HG03457 (cell line): ENCODE data around the gene DNAJC9.

Experiments used
- ATAC-seq: cut with Tn5 transposase; IDR thresholded peaks from one replicate; pipeline ENCODE4 v1.9.1; 2021; ENCODE audit warnings: moderate number of reproducible peaks; ENCODE audit not compliant: unreplicated experiment

Gene DNAJC9

DNA sequence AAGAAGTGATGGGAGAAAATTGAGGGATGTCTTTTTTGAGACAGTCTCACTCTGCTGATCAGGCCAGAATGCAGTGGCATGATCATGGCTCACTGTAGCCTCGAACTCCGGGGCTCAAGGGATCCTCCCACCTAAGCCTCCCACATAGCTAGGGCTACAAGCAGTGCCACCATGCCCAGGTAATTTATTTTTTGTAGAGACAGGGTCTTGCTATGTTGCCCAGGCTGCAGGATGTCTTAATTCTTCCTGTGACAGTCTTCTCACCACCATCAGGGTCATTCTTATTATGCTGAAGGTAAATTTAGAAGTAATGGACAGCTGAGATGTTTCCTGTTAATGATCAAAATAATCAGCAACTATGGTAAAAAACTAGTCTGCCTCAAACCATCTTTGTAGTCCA is 7.1 kb downstream of the DNAJC9 start:
- no peak for ATAC-seq

DNA sequence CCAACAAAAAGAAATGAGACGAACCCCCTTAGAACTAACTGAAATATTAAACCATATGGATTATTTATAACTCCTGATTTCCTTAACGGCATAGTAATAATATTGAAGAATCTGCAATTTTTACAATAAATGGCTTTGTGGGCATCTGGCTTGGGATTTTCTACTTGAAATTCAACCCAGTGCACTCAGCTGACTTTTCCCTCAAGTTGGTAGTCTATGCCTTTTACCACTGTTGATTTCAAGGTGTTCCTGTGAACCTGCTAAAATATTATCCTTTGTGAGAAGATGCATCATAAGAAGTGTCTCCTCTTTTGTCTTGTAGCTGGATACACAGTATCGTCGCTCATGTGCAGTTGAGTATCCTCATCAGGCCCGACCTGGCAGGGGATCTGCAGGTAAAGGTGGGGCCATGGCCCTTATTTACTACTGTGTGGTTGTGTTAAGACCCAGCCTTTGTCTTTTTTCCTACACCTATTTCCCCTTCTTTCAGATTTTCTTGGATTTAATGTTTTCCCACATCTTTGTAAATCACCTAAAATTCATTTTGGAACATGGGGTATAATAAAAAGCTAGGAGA is 8.0 kb downstream of the DNAJC9 start:
- ATAC-seq: no peak

DNA sequence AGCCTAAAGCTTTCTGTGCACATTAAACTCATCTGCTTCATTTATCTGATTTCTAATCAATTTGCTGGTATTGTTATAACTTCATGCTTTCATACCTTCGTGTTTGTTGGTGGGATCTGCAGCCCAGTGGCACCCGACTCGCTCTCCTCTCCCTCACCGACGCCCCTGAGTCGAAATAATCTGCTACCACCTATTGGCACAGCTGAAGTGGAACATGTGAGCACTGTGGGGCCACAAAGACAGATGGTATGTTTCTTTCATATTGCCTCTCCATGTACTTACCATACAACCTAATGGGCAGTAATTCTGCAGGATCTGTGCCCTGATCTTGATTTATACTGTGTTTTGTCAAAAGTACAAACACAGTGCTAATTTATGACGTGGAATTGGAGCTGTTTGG is 12.4 kb downstream of the DNAJC9 start:
- ATAC-seq: no peak

DNA sequence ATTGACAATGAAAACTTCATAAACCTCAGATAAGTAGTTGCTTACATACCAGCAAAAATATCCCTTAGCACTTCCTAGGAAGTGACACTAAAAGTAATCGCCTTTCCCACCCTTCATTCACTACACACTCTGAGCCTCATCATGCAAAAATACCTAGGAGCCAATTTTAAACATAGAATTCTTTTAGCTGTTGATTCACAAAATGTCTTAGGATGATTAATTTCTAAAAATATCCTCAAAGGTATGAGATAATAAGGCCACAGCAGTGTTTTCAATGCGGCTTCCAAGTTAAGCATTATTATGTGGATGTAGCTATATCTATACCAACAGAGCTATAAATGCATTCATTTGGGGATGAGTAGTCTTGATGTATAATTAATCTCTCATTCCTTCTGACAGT is 13.2 kb downstream of the DNAJC9 start:
- ATAC-seq: no peak

DNA sequence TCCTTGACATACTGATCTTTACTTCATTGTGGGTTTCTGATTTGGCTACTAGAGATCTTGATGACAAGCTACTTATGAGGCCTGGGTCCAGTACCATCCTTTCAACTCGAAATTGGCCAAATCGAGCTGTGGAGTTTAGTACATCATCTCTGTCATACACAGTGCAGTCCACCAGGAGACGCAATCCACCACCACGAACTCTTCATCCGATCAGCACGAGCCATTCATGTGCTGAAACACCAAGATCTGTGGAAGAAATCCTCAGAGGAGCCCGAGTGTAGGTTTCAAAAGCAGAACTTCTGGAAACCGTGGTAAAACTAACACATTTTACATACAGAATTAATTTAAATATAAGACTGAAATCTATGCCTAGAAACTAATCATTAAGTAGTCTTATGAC is 14.2 kb downstream of the DNAJC9 start:
- ATAC-seq: no peak

DNA sequence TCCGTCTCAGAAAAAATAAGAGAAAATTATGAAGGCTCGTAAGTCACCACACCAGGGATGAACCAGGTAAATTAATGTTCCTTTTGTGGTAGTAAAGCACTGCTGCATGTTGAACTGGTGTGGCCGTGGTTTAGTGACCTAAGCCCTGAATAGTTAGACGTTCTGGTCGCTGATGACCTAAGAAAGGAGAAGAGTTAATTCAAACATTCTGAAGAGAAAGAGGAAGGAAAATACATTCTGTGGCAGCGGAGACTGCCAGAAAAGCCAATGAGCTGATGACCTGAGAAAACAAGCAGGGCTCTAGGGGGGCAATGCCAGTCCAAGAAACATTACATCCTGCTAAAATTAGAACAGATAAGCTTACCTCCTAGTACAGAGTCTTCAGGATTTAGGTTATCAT is 17.5 kb downstream of the DNAJC9 start:
- ATAC-seq: no peak

DNA sequence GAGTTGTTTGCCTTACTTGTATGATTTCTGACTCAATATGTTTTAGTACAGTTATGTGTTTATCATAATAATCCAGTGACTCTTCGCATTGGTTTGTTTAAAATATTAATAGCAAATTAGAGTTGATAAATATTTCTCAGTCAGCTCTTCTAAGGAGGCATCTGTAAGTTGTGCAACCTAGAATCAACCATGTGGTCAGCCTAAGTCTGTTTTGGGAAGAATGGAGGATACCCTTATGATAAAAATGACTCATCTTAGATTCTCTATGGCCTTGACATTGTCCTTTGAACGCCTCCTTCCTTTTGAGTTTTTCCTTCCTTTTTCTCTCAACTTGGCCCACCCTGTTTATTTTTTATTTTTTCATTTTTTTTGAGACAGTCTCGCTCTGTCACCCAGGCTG is 18.8 kb downstream of the DNAJC9 start:
- no peak for ATAC-seq

DNA sequence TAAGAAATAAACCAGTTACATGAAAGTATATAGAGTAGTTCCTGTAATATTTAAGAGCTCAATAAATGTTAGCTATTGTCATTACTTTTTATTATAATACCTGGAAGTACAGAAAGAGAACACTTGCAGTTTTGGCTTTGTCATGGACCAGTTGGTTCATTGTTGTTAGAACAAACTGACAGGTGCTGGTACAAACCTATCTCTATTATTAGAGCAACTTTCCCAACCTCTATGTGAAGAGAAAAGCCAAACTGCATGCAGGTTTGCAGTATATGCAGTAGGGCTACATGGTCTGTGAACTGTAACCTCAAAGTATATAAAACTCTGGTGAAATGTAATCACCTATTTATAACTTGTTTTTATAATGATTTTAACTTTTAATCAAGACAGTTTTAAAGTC is 20.4 kb downstream of the DNAJC9 start:
- ATAC-seq: no peak

DNA sequence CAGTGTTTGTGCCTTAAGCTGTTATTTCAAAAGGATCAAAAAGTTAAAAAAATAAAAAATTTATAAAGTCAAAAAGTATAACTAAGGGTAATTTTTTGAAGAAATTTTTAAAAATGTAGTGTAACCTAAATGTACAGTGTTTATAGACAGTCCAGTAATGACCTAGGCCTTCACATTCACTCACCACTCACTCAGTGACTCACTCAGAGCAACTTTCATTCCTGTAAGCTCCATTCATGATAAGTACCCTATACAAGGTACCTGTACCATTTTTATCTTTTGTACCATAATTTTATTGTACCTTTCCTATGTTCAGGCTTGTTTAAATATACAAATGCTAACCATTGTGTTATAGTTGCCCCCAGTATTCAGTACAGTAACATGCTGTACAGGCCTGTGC is 21.5 kb downstream of the DNAJC9 start:
- no peak for ATAC-seq

DNA sequence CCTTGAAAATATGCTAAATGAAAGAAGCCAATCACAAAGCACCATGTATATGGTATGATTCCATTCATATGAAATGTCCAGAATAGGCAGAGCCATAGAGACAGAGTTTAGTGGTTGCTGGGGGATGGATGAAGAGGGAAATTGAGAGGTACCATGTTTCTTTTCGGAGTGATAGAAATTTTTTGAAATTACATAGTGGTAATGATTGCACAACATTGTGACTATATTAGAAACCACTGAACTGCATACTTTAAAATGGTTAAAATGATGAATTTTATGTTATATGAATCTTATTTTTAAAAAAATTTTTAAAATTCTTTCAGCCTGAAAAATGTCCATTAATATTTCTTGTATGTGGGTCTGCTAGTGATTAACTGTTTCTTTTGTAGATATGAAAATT is 26.1 kb downstream of the DNAJC9 start:
- no peak for ATAC-seq

DNA sequence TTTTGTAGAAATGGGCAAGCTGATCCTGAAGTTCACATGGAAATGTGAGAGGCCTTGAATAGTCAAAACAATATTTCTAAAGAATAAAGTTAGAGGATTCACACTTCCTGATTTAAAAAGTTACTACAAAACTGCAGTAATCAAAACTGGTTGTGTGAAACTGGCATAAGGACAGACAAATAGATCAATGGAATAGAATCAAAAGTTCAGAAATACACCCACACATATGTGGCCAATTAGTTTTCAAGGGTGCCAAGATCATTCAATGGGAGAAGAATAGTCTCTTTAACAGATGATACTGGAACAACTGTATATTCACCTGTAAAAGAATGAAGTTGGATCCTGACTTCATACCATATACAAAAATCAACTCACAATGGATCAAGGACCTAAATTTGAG is 27.7 kb downstream of the DNAJC9 start:
- ATAC-seq: no peak

DNA sequence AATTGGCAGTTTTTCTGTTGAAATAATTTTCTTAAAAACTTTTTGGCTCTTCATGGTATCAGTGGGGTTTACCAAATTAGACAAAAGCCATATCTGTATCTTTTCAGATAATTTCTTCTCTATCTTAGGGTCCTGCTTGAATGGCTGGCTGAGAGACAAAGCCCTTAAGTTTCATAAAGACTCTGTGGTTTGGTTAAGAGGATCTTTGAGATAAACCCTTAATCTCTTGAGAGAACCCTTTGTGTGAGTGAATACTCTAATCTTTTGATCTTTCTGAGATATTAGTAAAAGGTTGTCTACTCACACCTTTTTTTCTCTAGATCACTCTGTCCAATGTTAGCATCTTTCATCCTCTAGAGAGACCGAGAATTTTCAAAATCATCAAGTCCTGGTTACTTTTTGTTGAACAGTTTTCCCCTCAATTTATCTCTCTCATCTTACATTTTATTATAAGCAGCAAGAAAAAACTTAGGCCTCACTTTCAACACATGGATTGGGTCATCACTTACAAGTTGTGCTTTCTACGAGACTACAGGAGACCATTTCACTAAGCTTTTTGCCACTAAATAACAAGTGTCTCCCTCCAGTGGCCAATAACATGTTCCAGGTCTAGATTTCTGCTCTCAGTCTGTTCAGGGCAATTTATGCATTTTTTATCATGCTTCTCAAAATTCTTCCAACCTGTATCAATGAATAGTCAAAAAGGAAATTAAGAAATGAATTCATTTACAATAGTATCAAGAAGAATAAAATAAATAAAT is 28.4 kb downstream of the DNAJC9 start:
- no peak for ATAC-seq

DNA sequence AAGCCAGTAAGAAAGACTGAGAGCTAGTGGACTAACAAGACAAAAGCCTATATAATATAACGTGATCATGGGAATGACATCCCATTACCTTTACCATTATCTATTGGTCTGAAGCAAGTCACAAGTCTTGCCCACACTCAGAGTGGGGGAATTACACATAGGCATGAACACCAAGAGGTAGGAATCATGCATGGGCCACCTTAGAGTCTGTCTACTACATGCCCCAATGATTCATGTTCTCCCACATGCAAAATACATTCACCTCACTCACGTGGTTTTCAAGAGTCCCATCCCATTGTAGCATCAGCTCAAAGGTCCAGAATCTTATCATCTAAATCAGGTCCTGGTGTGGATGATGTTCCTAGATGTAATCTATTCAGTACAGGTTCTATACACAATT is 29.4 kb downstream of the DNAJC9 start:
- no peak for ATAC-seq

DNA sequence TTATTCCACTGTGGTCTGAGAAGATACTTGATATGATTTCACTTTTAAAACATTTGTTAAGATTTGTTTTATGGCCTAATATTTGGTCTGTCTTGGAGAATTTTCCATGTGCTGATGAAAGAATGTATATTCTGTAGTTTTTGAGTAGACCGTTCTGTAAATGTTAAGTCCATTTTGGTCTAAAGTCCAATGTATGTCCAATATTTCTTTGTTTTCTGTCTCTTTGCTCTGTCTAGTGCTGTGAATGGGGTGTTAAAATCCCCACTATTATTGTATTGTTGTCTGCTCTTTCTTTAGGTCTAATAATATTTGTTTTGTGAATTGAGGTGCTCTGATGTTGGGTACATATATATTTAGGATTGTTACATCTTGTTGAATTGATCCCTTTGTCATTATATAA is 31.3 kb downstream of the DNAJC9 start:
- no peak for ATAC-seq

DNA sequence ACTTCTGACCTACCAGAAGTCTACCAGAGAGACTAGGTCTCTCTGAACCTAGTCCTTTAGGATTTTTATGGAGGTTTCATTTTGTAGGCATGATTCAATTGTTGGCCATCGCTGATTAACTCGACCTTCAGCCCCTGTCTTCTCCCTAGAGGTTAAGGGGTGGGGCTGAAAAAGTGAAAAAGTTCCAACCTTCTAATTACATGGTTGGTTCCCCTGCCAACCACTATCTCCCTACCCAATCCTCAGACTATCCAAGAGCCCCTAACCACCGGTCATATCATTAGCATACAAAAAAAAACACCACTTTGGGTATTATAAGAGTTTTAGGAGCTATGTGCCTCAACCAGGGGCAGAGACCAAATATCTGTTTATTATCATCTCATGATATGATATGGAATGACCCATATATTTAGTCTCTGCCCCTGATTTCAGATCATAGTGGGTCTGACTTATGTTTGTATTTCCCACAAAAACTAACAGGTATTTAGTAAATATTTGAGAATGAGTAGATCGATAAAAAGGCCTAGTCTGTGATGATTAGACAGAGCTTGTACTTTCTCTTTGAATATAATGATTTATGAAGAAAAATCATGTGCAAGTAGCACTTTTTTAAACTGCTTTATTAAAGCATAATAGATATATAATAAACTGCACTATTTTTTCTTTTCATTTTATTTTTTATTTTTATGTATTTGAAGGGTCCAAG is 35.8 kb downstream of the DNAJC9 start:
- no peak for ATAC-seq

DNA sequence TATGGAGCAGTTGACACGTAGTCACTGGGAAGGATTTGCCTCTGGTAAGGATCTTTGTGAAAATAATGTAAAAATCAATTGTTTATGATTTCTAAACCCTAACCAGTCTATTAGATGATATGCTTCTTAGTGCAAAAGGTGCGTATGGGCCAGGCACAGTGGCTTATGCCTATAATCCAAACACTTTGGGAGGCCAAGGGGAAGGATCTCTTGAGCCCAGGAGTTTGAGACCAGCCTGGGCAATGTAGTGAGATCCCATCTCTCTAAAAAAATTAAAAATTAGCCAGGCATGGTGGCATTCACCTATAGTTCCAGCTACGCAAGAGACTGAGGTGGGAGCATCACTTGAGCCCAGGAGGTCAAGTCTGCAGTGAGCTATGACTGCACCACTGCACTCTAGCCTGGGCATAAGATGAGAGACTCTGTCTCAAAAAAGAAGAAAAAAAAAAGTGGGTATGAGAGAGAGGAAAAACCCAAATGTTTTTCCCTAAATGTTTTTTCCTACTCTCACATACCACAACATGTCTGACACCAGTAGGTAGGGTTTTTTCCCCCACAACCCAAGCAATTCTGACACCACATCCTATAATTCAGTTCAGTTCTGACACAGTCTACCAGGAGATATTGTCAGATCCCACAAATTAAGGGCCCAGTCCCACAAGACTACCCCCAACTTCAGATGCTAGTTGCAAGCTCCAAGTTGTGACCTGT is 36.5 kb downstream of the DNAJC9 start:
- ATAC-seq: no peak

DNA sequence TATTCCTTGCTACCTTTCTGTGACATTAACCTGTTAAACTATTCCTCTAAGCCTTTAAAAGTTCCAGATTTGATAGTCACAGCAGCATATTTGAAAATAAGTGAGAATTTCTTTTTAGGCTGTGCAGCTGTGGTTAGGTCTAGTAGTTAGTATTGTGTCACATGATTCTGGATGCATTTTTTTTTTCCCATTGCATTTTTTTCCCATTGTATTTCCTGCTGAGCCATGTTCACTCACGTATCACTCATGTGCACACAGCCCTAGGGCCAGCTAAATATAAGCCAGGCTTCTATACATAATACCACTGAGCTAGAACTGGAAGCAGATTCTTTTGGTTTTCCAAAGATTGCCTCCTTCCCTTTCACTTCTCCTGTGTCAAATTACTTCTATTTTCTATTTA is 37.4 kb downstream of the DNAJC9 start:
- no peak for ATAC-seq

DNA sequence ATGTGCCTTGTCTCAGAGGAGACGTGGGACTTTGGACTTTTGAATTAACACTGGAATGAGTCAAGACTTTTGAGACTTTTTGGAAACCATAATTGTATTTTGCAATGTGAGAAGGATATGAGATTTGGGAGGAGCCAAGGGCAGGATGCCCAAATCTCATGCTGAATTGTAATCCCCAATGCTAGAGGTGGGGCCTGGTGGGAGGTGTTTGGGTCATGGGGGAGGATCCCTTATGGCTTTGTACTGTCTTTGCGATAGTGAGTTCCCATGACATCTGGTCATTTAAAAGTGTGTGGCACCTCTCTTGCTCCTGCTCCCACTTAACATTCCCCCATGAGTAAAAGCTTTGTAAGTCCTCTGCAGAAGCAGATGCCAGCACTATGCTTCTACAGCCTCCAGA is 39.2 kb downstream of the DNAJC9 start:
- no peak for ATAC-seq

DNA sequence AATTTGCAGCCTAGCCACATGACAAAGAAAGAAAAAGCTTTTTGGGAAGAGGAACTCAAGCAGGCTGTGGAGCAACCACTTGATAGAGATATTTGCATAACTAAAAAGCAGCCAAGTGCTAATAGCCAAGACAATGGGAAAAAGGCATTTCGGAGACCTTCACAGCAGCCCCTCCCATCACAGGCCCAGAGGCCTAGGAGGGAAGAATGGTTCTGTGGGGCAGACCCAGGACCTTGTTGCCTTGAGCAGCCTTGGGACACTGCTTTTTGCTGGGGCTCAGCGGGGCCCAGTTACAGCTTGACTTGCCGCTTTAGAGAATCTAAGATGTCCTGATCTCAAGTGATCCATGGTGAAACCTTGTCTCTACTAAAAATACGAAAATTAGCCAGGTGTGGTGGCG is 40.7 kb downstream of the DNAJC9 start:
- no peak for ATAC-seq

DNA sequence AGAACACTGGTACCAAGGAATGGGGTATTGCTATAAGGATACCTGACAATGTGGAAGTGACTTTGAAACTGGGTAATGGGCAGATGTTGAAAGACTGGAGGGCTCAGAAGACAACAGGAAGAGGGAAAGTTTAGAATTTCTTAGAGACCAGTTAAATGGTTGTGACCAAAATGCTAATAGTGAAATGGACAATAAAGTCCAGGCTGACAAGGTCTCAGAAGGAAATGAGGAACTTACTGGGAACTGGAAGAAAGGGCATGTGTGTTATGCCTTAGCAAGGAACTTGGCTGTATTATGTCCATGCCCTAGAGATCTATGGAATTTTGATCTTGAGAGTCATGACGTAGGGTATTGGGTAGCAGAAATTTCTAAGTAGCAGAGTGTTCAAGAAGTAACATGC is 41.2 kb downstream of the DNAJC9 start:
- no peak for ATAC-seq

DNA sequence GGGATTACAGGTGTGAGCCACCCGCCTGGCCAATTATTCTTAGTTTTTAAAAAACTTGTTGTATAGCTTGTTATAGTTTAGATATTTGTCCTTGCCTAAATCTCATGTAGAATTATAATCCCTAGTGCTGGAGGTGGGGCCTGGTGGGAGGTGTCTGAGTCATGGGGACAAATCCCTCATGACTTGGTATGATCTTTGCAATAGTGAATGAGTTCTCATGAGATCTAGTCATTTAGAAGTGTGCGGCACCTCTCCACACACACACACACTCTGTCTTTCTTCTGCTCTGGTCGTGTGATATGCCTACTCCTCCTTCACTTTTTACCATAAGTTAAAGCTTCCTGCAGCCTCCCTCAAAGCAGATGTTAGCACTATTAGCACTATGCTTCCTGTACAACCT is 42.0 kb downstream of the DNAJC9 start:
- ATAC-seq: no peak
